ENCODE results near the gene SERPINA4.

GRCh38 chr14:94548999-94549985 is 11.9 kb upstream of the SERPINA4 start:
- TF ChIP-seq GATA3 (IDR thresholded peaks at IDR 0.05; ENCODE audit: low read depth, low read length) (no peak), GATA2 (IDR thresholded peaks at IDR 0.05; ENCODE audit: low read depth, low read length) (no peak)
